ENCODE measurements around the gene GRHL3. TPM values are rescaled to one million over a fixed set of nuclear protein-coding genes. Genes with fewer than 3 reads are reported as not detected.

GRHL3 gene
- total RNA-seq, 3 donors from 2014 or later = 0.65 TPM; not detected in 2

GRCh38 chr1:24298606-24299005, 20.6 kb upstream of the GRHL3 start:
- Histone ChIP-seq H3K4me3 (no peak overlapping the region), H3K36me3 (ENCODE audit: low read depth) (no peaks in the 10 kb centered on the region), H3K4me1 (ENCODE audit: low read depth) (peaks cover 7% of the 10 kb centered on the region), H3K9me3 (no peaks in the 10 kb centered on the region)
- no peak for TF ChIP-seq CTCF (IDR thresholded peaks at IDR 0.05)
- no peak for ATAC-seq
- no peak for DNase-seq
- intact Hi-C loops (cut with DNase I, micrococcal nuclease) = no loop called here

DNA sequence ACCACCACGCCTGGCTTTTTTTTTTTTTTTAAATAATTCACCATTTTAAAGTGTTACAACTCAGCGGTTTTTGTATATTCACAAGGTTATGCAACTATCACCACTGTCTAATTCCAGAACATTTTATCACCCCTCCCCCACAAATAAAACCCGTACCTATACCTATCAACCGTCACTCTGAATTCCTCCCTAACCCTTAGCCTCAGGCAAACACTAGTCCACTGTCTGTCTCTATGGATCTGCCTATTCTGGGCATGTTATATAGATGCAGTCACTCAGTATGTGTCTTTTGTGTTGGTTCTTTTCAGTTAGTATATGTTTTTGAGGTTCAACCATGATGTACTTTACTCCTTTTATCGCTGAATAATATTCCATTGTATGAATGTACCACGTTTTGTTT, 19.3 kb upstream of the GRHL3 start:
- Histone ChIP-seq H3K36me3 (ENCODE audit: low read depth) (no peaks in the 10 kb centered on the region), H3K4me1 (ENCODE audit: low read depth) (peaks cover 7% of the 10 kb centered on the region), H3K9me3 (no peaks in the 10 kb centered on the region), H3K4me3 (no peak overlapping the region)
- TF ChIP-seq CTCF (IDR thresholded peaks at IDR 0.05) = no peak
- DNase-seq = no peak
- intact Hi-C loops (cut with DNase I, micrococcal nuclease) = no loop called here
- ATAC-seq = no peak

DNA sequence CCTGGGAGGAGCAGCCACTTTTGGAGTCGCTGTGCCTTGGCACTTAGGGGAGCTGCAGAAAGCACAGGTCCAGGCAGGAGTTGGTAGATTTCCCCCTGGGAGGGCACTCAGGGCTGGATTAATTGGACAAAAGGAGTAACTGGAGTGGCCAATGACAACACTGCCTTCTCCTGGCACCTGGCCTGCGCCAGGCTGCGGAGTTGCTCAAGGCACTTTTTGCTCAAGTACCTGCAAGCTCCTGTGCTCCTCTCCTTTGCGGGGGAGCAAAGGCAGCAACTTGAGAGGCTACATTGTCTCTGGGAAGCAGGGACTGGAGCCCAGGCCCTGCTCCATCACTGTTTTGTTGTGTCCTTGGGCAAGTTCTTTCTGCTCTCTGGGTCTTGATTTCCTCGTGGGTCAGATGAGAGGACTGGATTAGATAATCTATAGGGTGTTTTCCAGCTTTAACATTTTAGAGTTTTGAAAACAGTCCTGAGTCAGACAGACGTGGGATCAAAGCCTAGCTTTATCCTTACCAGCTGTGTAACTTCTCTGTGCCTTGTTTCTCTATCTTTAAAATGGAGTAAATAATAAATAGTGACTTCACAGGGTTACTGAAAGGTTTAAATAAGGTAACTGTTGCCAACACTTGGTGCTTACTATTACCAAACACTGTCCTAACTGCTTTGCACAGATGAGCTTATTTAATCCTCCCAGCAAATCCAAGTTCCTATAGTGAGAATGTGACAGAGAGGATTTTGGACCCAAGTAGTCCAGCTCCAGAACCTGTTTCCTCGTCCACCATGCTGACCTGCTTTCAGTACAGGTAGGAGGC, 18.0 kb upstream of the GRHL3 start:
- no peak for TF ChIP-seq CTCF (IDR thresholded peaks at IDR 0.05)
- H3K9me3 ChIP-seq = no peaks in the 10 kb centered on the region
- H3K36me3 ChIP-seq (ENCODE audit: low read depth) = no peaks in the 10 kb centered on the region
- intact Hi-C loops (cut with DNase I, micrococcal nuclease) = no loop called here
- no peak overlapping the region for H3K4me3 ChIP-seq
- ATAC-seq (no peak), DNase-seq (no peak)
- H3K4me1 ChIP-seq (ENCODE audit: low read depth) = peaks cover 7% of the 10 kb centered on the region

DNA sequence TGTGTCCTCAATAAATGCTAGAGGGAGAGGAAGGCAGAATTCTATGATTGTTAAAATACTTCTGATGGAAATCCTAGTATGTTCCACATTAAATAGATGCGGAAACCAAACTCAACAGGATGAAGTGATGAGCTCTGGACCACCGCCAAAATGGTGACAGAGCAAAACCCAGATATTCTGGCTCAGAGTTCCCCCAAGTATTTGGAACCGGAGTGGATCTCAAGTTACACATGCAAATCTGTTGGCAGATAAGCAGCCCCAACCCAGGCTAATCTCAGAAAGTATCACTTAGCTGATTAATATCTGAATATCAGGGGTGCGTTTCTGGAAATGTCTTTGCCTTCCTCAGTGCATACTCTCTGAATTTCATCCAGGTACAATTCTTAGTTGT, 17.4 kb upstream of the GRHL3 start:
- Histone ChIP-seq H3K36me3 (ENCODE audit: low read depth) (no peaks in the 10 kb centered on the region), H3K4me3 (no peak overlapping the region), H3K4me1 (ENCODE audit: low read depth) (peaks cover 7% of the 10 kb centered on the region), H3K9me3 (no peaks in the 10 kb centered on the region)
- TF ChIP-seq CTCF (IDR thresholded peaks at IDR 0.05) = no peak
- intact Hi-C loops (cut with DNase I, micrococcal nuclease) = no loop called here
- peak in 1 of 3 donors; percentile 14 for DNase-seq
- no peak for ATAC-seq

DNA sequence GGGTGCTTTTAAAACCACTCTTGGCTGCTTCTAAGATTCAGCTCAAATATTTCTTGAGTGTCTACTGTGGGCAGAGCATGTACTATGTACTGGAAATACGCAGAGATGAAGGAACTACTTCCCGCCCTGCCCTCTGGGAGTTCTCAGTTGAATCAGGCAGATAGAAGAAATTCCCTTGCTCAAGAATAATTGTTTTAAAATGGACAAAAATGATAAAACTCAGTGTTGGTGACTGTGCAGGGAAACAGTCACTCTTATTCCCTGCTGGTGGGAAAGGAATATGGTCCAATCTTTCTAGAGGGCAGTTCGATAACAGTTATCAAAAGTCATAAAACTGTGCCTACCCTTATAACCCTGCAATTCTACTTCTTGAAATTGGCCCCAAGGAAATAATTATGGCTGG, 16.9 kb upstream of the GRHL3 start:
- no peaks in the 10 kb centered on the region for H3K9me3 ChIP-seq
- intact Hi-C loops (cut with DNase I, micrococcal nuclease) = no loop called here
- no peak for TF ChIP-seq CTCF (IDR thresholded peaks at IDR 0.05)
- H3K36me3 ChIP-seq (ENCODE audit: low read depth) = no peaks in the 10 kb centered on the region
- DNase-seq (no peak), ATAC-seq (peak; percentile 47)
- no peak overlapping the region for H3K4me3 ChIP-seq
- H3K4me1 ChIP-seq (ENCODE audit: low read depth) = peaks cover 7% of the 10 kb centered on the region

Data from mucosa of descending colon (tissue), 3 donors.